HEK293 (cell line): ENCODE measurements around the gene PRCC.

ENCODE experiments used
- GLI2 ChIP-seq: fragments of 450-650 bp; formaldehyde crosslinking; IDR thresholded peaks from 2 replicates; pipeline ENCODE4; 2017; ENCODE audit warnings: missing biosample characterization, missing genetic modification characterization, low read depth, borderline replicate concordance
- GLIS1 ChIP-seq: fragments of 450-650 bp; formaldehyde crosslinking; IDR thresholded peaks from 2 replicates; pipeline ENCODE4 v1.5.1; 2016; ENCODE audit warnings: missing biosample characterization, missing genetic modification characterization
- KLF1 ChIP-seq: fragments of 450-650 bp; formaldehyde crosslinking; IDR thresholded peaks from 2 replicates; pipeline ENCODE4 v1.5.1; 2016; ENCODE audit warnings: missing biosample characterization, missing genetic modification characterization
- KLF16 ChIP-seq: fragments of 450-650 bp; formaldehyde crosslinking; IDR thresholded peaks from 2 replicates; pipeline ENCODE4 v1.5.1; 2017; ENCODE audit warnings: missing biosample characterization, missing genetic modification characterization
- PATZ1 ChIP-seq: fragments of 450-650 bp; formaldehyde crosslinking; IDR thresholded peaks from 2 replicates; pipeline ENCODE4 v1.5.1; 2016; ENCODE audit warnings: missing biosample characterization, missing genetic modification characterization
- SP3 ChIP-seq: fragments of 450-650 bp; formaldehyde crosslinking; IDR thresholded peaks from 2 replicates; pipeline ENCODE4 v1.5.1; 2016; ENCODE audit warnings: missing biosample characterization, missing genetic modification characterization
- YY2 ChIP-seq: fragments of 450-650 bp; formaldehyde crosslinking; IDR thresholded peaks from 2 replicates; pipeline ENCODE4 v1.5.1; 2016; ENCODE audit warnings: missing biosample characterization, missing genetic modification characterization
- ZEB2 ChIP-seq: fragments of 450-650 bp; formaldehyde crosslinking; IDR thresholded peaks from 2 replicates; pipeline ENCODE4 v1.5.1; 2016; ENCODE audit warnings: missing biosample characterization, missing genetic modification characterization
- ZFP37 ChIP-seq: fragments of 450-650 bp; formaldehyde crosslinking; IDR thresholded peaks from 2 replicates; pipeline ENCODE4 v1.5.1; 2016; ENCODE audit warnings: missing biosample characterization, missing genetic modification characterization
- ZNF114 ChIP-seq: fragments of 450-650 bp; formaldehyde crosslinking; IDR thresholded peaks from 2 replicates; pipeline ENCODE4 v1.5.0; 2017; ENCODE audit warnings: missing biosample characterization, missing genetic modification characterization
- ZNF121 ChIP-seq: fragments of 450-650 bp; formaldehyde crosslinking; IDR thresholded peaks from 2 replicates; pipeline ENCODE4 v1.5.1; 2016; ENCODE audit warnings: missing biosample characterization, missing genetic modification characterization
- ZNF248 ChIP-seq: fragments of 450-650 bp; formaldehyde crosslinking; IDR thresholded peaks from 2 replicates; pipeline ENCODE4 v1.5.1; 2017; ENCODE audit warnings: missing biosample characterization, missing genetic modification characterization
- ZNF26 ChIP-seq: fragments of 450-650 bp; formaldehyde crosslinking; IDR thresholded peaks from 2 replicates; pipeline ENCODE4 v1.5.1; 2016; ENCODE audit warnings: missing biosample characterization, missing genetic modification characterization
- ZNF366 ChIP-seq: fragments of 450-650 bp; formaldehyde crosslinking; conservative IDR thresholded peaks from 2 replicates; pipeline ENCODE4 v1.5.1; 2016; ENCODE audit warnings: missing biosample characterization, missing genetic modification characterization
- ZNF394 ChIP-seq: fragments of 450-650 bp; formaldehyde crosslinking; IDR thresholded peaks from 2 replicates; pipeline ENCODE4 v1.5.1; 2016; ENCODE audit warnings: missing biosample characterization, missing genetic modification characterization, mild to moderate bottlenecking, moderate library complexity, borderline replicate concordance
- ZNF473 ChIP-seq: fragments of 450-650 bp; formaldehyde crosslinking; IDR thresholded peaks from 2 replicates; pipeline ENCODE4 v1.5.1; 2017; ENCODE audit warnings: missing biosample characterization, missing genetic modification characterization
- ZNF488 ChIP-seq: fragments of 450-650 bp; formaldehyde crosslinking; IDR thresholded peaks from 2 replicates; pipeline ENCODE4 v1.5.1; 2016; ENCODE audit warnings: missing biosample characterization, missing genetic modification characterization
- ZNF514 ChIP-seq: fragments of 450-650 bp; formaldehyde crosslinking; IDR thresholded peaks from 2 replicates; pipeline ENCODE4 v1.5.1; 2016; ENCODE audit warnings: missing biosample characterization, missing genetic modification characterization
- ZNF521 ChIP-seq: fragments of 450-650 bp; formaldehyde crosslinking; IDR thresholded peaks from 2 replicates; pipeline ENCODE4 v1.5.1; 2017; ENCODE audit warnings: missing biosample characterization, mild to moderate bottlenecking, missing genetic modification characterization
- ZNF571 ChIP-seq: fragments of 450-650 bp; formaldehyde crosslinking; IDR thresholded peaks from 2 replicates; pipeline ENCODE4 v1.5.0; 2017; ENCODE audit warnings: missing biosample characterization, missing genetic modification characterization
- ZNF600 ChIP-seq: fragments of 450-650 bp; formaldehyde crosslinking; IDR thresholded peaks from 2 replicates; pipeline ENCODE4 v1.5.1; 2016; ENCODE audit warnings: missing biosample characterization, missing genetic modification characterization
- ZNF660 ChIP-seq: fragments of 450-650 bp; IDR thresholded peaks from 2 replicates; pipeline ENCODE4 v1.5.1; 2018; ENCODE audit warnings: missing biosample characterization, mild to moderate bottlenecking, missing genetic modification characterization
- ZNF677 ChIP-seq: fragments of 450-650 bp; IDR thresholded peaks from 2 replicates; pipeline ENCODE4 v1.5.0; 2018; ENCODE audit warnings: missing biosample characterization, mild to moderate bottlenecking, missing genetic modification characterization, moderate library complexity
- ZNF76 ChIP-seq: fragments of 450-650 bp; formaldehyde crosslinking; IDR thresholded peaks from 2 replicates; pipeline ENCODE4; 2016; ENCODE audit warnings: low read depth, missing biosample characterization, missing genetic modification characterization, borderline replicate concordance
- ZNF777 ChIP-seq: fragments of 450-650 bp; formaldehyde crosslinking; IDR thresholded peaks from 2 replicates; pipeline ENCODE4 v1.5.1; 2017; ENCODE audit warnings: missing biosample characterization, missing genetic modification characterization, borderline replicate concordance
- ZNF792 ChIP-seq: fragments of 450-650 bp; formaldehyde crosslinking; IDR thresholded peaks from 2 replicates; pipeline ENCODE4 v1.5.1; 2016; ENCODE audit warnings: missing biosample characterization, missing genetic modification characterization
- TF ChIP-seq, protein P1 (sequence below): IDR thresholded peaks from 2 replicates; pipeline ENCODE4 v1.6.1; 2011; ENCODE audit warnings: mild to moderate bottlenecking, low read depth, low read length, borderline replicate concordance
- TF ChIP-seq, protein P2 (sequence below): fragments of 450-650 bp; formaldehyde crosslinking; IDR thresholded peaks from 2 replicates; pipeline ENCODE4 v1.5.1; 2016; ENCODE audit warnings: missing biosample characterization, missing genetic modification characterization, borderline replicate concordance

The PRCC gene

DNA sequence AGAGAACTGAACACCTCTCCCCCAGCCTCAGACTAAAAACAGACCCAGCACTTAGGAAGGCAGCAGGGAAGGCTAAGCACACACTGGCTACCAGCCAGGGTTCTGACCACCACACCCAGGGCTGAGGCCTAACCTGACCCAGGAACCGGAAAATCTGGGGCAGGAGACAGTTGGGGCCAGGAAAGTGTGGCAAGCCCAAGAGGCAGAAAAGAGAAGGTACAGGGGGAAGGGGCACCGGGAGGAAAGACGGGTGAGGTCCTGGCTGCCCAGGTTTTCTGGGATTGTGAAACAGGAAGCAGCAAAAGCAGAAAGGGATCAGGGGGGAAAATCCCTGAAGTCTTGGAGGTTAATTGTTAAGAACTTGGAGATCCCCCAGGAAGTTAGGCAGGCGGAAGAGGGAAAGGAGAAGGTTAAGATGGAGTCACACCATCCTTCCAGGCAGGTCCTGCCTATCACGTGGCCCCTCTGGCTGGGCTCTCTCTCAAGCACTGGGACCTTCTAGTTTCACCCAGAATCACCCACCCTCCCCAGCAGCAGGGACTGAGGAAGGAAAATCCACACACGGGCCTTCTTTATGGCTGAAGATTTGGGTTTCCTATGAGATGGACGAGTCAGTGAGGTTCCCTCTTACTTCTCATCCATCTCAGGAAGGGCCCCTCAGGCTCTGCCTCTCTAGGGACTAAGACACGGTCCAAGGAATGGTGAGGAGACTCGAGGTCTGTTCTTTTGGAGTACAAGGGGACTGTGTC lies 18.5 kb upstream of the PRCC start (continued):
- TF ChIP-seq ZNF571 (tag by site-specific recombination) (no peak), ZEB2 (tag by site-specific recombination) (peak; percentile 51; the same call in 1 of the 2 replicates), ZNF248 (tag by site-specific recombination) (no peak), ZNF488 (no peak), ZNF26 (tag by site-specific recombination) (no peak), GLI2 (no peak), ZNF777 (tag by site-specific recombination) (no peak), ZNF114 (no peak), ZNF521 (no peak), ZNF792 (tag by site-specific recombination) (no peak), ZNF394 (tag by site-specific recombination) (peak; percentile 42; the same call in 1 of the 2 replicates), ZNF121 (tag by site-specific recombination) (no peak), KLF1 (tag by site-specific recombination) (peak; percentile 61; the same call in 1 of the 2 replicates), KLF16 (tag by site-specific recombination) (no peak), ZNF660 (tag by site-specific recombination) (no peak), SP3 (tag by site-specific recombination) (no peak), ZNF514 (tag by site-specific recombination) (no peak), ZNF76 (tag by site-specific recombination) (peak; percentile 82), ZNF600 (tag by site-specific recombination) (0 out of 2 replicates have a peak, but pooled peaks have one; percentile 12), YY2 (peak; percentile 26; the same call in 1 of the 2 replicates), ZFP37 (tag by site-specific recombination) (0 out of 2 replicates have a peak, but pooled peaks have one; percentile 28), ZNF473 (tag by site-specific recombination) (no peak), ZNF366 (peak; percentile 81), PATZ1 (tag by site-specific recombination) (peak; percentile 75), ZNF677 (tag by site-specific recombination) (no peak), GLIS1 (peak; percentile 62)
- TF ChIP-seq, protein P1, sequence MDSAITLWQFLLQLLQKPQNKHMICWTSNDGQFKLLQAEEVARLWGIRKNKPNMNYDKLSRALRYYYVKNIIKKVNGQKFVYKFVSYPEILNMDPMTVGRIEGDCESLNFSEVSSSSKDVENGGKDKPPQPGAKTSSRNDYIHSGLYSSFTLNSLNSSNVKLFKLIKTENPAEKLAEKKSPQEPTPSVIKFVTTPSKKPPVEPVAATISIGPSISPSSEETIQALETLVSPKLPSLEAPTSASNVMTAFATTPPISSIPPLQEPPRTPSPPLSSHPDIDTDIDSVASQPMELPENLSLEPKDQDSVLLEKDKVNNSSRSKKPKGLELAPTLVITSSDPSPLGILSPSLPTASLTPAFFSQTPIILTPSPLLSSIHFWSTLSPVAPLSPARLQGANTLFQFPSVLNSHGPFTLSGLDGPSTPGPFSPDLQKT: no peak
- TF ChIP-seq, protein P2, sequence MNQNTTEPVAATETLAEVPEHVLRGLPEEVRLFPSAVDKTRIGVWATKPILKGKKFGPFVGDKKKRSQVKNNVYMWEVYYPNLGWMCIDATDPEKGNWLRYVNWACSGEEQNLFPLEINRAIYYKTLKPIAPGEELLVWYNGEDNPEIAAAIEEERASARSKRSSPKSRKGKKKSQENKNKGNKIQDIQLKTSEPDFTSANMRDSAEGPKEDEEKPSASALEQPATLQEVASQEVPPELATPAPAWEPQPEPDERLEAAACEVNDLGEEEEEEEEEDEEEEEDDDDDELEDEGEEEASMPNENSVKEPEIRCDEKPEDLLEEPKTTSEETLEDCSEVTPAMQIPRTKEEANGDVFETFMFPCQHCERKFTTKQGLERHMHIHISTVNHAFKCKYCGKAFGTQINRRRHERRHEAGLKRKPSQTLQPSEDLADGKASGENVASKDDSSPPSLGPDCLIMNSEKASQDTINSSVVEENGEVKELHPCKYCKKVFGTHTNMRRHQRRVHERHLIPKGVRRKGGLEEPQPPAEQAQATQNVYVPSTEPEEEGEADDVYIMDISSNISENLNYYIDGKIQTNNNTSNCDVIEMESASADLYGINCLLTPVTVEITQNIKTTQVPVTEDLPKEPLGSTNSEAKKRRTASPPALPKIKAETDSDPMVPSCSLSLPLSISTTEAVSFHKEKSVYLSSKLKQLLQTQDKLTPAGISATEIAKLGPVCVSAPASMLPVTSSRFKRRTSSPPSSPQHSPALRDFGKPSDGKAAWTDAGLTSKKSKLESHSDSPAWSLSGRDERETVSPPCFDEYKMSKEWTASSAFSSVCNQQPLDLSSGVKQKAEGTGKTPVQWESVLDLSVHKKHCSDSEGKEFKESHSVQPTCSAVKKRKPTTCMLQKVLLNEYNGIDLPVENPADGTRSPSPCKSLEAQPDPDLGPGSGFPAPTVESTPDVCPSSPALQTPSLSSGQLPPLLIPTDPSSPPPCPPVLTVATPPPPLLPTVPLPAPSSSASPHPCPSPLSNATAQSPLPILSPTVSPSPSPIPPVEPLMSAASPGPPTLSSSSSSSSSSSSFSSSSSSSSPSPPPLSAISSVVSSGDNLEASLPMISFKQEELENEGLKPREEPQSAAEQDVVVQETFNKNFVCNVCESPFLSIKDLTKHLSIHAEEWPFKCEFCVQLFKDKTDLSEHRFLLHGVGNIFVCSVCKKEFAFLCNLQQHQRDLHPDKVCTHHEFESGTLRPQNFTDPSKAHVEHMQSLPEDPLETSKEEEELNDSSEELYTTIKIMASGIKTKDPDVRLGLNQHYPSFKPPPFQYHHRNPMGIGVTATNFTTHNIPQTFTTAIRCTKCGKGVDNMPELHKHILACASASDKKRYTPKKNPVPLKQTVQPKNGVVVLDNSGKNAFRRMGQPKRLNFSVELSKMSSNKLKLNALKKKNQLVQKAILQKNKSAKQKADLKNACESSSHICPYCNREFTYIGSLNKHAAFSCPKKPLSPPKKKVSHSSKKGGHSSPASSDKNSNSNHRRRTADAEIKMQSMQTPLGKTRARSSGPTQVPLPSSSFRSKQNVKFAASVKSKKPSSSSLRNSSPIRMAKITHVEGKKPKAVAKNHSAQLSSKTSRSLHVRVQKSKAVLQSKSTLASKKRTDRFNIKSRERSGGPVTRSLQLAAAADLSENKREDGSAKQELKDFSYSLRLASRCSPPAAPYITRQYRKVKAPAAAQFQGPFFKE (tag by site-specific recombination): no peak
